ENCODE data around the gene SEC24B. TPM values are rescaled to one million over a fixed set of nuclear protein-coding genes. Genes with fewer than 3 reads are reported as not detected.

Gene SEC24B
- total and polyA plus RNA-seq, 9 donors = 17.2 to 40.7 (median 33.8) TPM

- no peak for TF ChIP-seq POLR2A (IDR thresholded peaks at IDR 0.05)
- TF ChIP-seq, protein P1, sequence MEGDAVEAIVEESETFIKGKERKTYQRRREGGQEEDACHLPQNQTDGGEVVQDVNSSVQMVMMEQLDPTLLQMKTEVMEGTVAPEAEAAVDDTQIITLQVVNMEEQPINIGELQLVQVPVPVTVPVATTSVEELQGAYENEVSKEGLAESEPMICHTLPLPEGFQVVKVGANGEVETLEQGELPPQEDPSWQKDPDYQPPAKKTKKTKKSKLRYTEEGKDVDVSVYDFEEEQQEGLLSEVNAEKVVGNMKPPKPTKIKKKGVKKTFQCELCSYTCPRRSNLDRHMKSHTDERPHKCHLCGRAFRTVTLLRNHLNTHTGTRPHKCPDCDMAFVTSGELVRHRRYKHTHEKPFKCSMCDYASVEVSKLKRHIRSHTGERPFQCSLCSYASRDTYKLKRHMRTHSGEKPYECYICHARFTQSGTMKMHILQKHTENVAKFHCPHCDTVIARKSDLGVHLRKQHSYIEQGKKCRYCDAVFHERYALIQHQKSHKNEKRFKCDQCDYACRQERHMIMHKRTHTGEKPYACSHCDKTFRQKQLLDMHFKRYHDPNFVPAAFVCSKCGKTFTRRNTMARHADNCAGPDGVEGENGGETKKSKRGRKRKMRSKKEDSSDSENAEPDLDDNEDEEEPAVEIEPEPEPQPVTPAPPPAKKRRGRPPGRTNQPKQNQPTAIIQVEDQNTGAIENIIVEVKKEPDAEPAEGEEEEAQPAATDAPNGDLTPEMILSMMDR (IDR thresholded peaks at IDR 0.05) = no peak
- TF ChIP-seq EP300 (IDR thresholded peaks at IDR 0.05) = no peak
Measured at GRCh38 chr4:109407027-109407737, 26.4 kb upstream of the SEC24B start.

DNA sequence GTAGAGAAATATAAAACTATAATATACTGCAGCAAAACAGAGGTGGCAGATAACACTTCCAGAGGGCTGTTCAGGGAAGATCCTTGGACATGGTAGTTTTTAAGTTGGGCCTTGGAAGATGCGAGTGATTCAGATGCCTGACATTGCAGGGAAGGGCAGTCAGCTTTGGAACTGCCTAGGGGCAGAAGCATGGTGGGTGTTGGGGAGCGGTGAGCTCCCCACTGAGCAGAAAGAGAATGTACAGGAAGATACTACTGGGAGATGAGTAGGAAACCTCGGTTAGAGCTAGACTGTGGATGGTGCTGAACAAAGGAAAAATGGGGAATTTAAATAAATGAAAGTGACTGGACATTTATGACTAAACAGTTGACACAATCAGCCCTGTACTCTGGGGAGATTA, 24.9 kb upstream of the SEC24B start:
- 85 to 92% (median 87%) methylated on average over 3 of the region's 3 CpGs for WGBS, 3 donors
- no peaks in the 10 kb centered on the region for H3K27me3 ChIP-seq
- H3K27ac ChIP-seq = no peak overlapping the region
- no peak for DNase-seq
- no peak overlapping the region for H3K4me3 ChIP-seq
- intact Hi-C loops (cut with DNase I) = loop anchor here (5.0 to 10.0 kb wide), 2 partner anchors 574 to 576 kb away; no protein-coding TSS in a partner anchor
- no peaks in the 10 kb centered on the region for H3K36me3 ChIP-seq
- no peaks in the 10 kb centered on the region for H3K4me1 ChIP-seq (ENCODE audit: insufficient read depth)
- TF ChIP-seq EP300 (IDR thresholded peaks at IDR 0.05) (no peak), POLR2A (IDR thresholded peaks at IDR 0.05) (no peak)
- TF ChIP-seq, protein P1 (IDR thresholded peaks at IDR 0.05) = no peak
- no peaks in the 10 kb centered on the region for H3K9me3 ChIP-seq

More at GRCh38 chr4:109407027-109407737, 26.4 kb upstream of the SEC24B start:
- no peaks in the 10 kb centered on the region for H3K4me1 ChIP-seq (ENCODE audit: insufficient read depth)
- H3K27ac ChIP-seq = no peak overlapping the region
- intact Hi-C loops (cut with DNase I) = loop anchor here (5.0 to 10.0 kb wide), 2 partner anchors 572 to 575 kb away; no protein-coding TSS in a partner anchor
- 79 to 93% (median 86%) methylated on average over 2 of the region's 2 CpGs for WGBS, 3 donors
- H3K27me3 ChIP-seq = no peaks in the 10 kb centered on the region
- DNase-seq = no peak
- no peak overlapping the region for H3K4me3 ChIP-seq
- no peaks in the 10 kb centered on the region for H3K9me3 ChIP-seq
- no peaks in the 10 kb centered on the region for H3K36me3 ChIP-seq

- no peak overlapping the region for H3K27ac ChIP-seq
- H3K36me3 ChIP-seq = no peaks in the 10 kb centered on the region
- intact Hi-C loops (cut with DNase I) = no loop called here
- no peaks in the 10 kb centered on the region for H3K9me3 ChIP-seq
- no peak for DNase-seq
- H3K4me3 ChIP-seq = no peak overlapping the region
- H3K4me1 ChIP-seq (ENCODE audit: insufficient read depth) = no peaks in the 10 kb centered on the region
- TF ChIP-seq, protein P1 (IDR thresholded peaks at IDR 0.05) = no peak
- TF ChIP-seq EP300 (IDR thresholded peaks at IDR 0.05) = no peak
- no peak for TF ChIP-seq POLR2A (IDR thresholded peaks at IDR 0.05)
- WGBS, 3 donors = 94 to 96% (median 95%) methylated on average over 9 of the region's 9 CpGs
- H3K27me3 ChIP-seq = no peaks in the 10 kb centered on the region
Measured at GRCh38 chr4:109410226-109410625, 23.4 kb upstream of the SEC24B start.

GRCh38 chr4:109410776-109411175, 22.8 kb upstream of the SEC24B start:
- no peak for DNase-seq
- H3K4me1 ChIP-seq (ENCODE audit: insufficient read depth) = no peaks in the 10 kb centered on the region
- TF ChIP-seq, protein P1 (IDR thresholded peaks at IDR 0.05) = no peak
- TF ChIP-seq POLR2A (IDR thresholded peaks at IDR 0.05) = no peak
- TF ChIP-seq EP300 (IDR thresholded peaks at IDR 0.05) = no peak
- no peaks in the 10 kb centered on the region for H3K9me3 ChIP-seq
- no peak overlapping the region for H3K27ac ChIP-seq
- H3K27me3 ChIP-seq = no peaks in the 10 kb centered on the region
- 61 to 73% (median 61%) methylated on average over 3 of the region's 3 CpGs for WGBS, 3 donors
- intact Hi-C loops (cut with DNase I) = no loop called here
- H3K4me3 ChIP-seq = no peak overlapping the region
- no peaks in the 10 kb centered on the region for H3K36me3 ChIP-seq

Measured in ovary (tissue), 9 donors.